Thoracic aorta (tissue), 2 donors: ENCODE results near the gene MBD3L2B. TPM values are rescaled to one million over a fixed set of nuclear protein-coding genes. Genes with fewer than 3 reads are reported as not detected.

ENCODE experiments used
- ATAC-seq: fragments of 150-250 bp; one replicate; pipeline ENCODE4 v1.8.0; 2017; ENCODE audit warnings: low read depth; ENCODE audit not compliant: insufficient number of reproducible peaks, low FRiP score
- DNase-seq: peaks from one replicate; pipeline ENCODE4 v3.0.0-alpha.2; 2020; ENCODE audit warnings: low spot score
- H3K27ac ChIP-seq, 2 donors: fragments of 200-600 bp; sonication (generic); 1 replicate in 1 of 2; 2 replicates in 1 of 2; pipeline ENCODE4 v1.5.1; 2016; ENCODE audit warnings: mild to moderate bottlenecking in 2 of 2, moderate library complexity in 2 of 2
- H3K27me3 ChIP-seq: fragments of 200-600 bp; sonication (generic); replicated peaks from 2 replicates; pipeline ENCODE4 v1.6.0; 2016; ENCODE audit warnings: mild to moderate bottlenecking; ENCODE audit not compliant: insufficient read depth
- H3K36me3 ChIP-seq: fragments of 200-600 bp; sonication (generic); one replicate; pipeline ENCODE4 v1.5.1; 2016
- H3K4me1 ChIP-seq, 2 donors: fragments of 200-600 bp; sonication (generic); 1 replicate in 1 of 2; 2 replicates in 1 of 2; pipeline versions ENCODE4 v1.5.1 to v1.6.0; 2016; ENCODE audit warnings: low read depth in 2 of 2, mild to moderate bottlenecking in 1 of 2; ENCODE audit not compliant: control insufficient read depth in 1 of 2
- H3K4me3 ChIP-seq: fragments of 200-600 bp; sonication (generic); 2 replicates; pipeline ENCODE4 v1.5.1; 2016; ENCODE audit warnings: mild to moderate bottlenecking
- H3K9me3 ChIP-seq: fragments of 200-600 bp; sonication (generic); 2 replicates; pipeline ENCODE4 v1.5.1; 2016
- total RNA-seq, 2 donors: library from RNA; depleted of rRNA; stranded (reverse); fragments of >200 nt; gene quantifications; one replicate each; pipeline versions ENCODE4 v1.1.0 to v1.2.3, GENCODE V29; 2016
- TF ChIP-seq, protein P1 (sequence below): fragments of 200-600 bp; sonication (generic); IDR thresholded peaks from one replicate; pipeline ENCODE4 v1.5.1; 2019; ENCODE audit warnings: antibody characterized with exemption

Gene MBD3L2B
- total RNA-seq, 2 donors from 2014 or later: not detected

DNA sequence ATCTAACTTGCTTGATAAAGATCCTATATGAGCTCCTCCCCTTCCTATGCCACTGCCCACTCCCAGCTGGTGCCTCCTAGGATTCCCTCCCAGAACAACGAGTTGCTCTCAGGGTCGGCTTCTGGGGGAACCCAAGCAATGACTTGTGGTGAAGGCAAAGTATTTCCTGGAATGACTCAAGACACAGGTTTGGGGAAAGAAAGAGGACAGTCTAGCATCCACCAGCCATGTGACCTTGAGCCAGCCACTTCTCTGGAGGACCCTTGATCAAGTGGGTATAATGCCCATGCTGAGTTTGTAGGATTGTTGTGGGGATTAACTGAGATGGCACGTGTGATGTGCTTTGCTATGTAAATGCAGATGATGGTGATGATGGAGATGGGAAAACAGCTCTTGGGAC, 33.0 kb downstream of the MBD3L2B start:
- Histone ChIP-seq H3K4me1 (no peaks in the 10 kb centered on the region), H3K36me3 (no peaks in the 10 kb centered on the region), H3K27ac (no peak overlapping the region), H3K9me3 (peaks cover 15% of the 10 kb centered on the region), H3K27me3 (no peaks in the 10 kb centered on the region), H3K4me3 (no peak overlapping the region)
- ATAC-seq (no peak), DNase-seq (no peak)
- TF ChIP-seq, protein P1, sequence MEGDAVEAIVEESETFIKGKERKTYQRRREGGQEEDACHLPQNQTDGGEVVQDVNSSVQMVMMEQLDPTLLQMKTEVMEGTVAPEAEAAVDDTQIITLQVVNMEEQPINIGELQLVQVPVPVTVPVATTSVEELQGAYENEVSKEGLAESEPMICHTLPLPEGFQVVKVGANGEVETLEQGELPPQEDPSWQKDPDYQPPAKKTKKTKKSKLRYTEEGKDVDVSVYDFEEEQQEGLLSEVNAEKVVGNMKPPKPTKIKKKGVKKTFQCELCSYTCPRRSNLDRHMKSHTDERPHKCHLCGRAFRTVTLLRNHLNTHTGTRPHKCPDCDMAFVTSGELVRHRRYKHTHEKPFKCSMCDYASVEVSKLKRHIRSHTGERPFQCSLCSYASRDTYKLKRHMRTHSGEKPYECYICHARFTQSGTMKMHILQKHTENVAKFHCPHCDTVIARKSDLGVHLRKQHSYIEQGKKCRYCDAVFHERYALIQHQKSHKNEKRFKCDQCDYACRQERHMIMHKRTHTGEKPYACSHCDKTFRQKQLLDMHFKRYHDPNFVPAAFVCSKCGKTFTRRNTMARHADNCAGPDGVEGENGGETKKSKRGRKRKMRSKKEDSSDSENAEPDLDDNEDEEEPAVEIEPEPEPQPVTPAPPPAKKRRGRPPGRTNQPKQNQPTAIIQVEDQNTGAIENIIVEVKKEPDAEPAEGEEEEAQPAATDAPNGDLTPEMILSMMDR: no peak

GRCh38 chr19:6987850-6988249, 33.4 kb downstream of the MBD3L2B start:
- DNase-seq (no peak), ATAC-seq (no peak)
- H3K36me3 ChIP-seq: no peaks in the 10 kb centered on the region
- no peaks in the 10 kb centered on the region for H3K4me1 ChIP-seq
- H3K4me3 ChIP-seq: no peak overlapping the region
- H3K27ac ChIP-seq: no peak overlapping the region
- TF ChIP-seq, protein P1: no peak
- H3K27me3 ChIP-seq: no peaks in the 10 kb centered on the region
- peaks cover 16% of the 10 kb centered on the region for H3K9me3 ChIP-seq

DNA sequence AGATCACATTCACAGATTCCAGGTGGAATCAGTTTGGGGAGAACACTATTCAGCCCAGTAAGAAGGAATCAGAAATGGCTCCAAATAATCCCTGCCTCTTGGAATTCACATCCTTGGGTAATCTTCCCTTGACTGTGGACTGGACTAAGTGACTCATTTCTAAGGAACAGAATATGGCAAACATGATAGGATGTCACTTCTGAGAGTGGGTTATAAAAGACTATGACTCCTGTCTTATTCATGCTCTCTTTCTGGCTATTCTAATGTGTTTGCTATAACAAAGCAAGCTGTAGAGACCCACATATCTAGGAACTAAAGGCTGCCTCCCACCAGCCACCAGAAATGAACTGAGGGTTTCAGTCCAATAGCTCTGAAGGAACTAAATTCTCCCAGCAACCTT, 37.8 kb downstream of the MBD3L2B start:
- Histone ChIP-seq H3K27ac (no peak overlapping the region), H3K4me3 (no peak overlapping the region), H3K9me3 (peaks cover 16% of the 10 kb centered on the region), H3K36me3 (no peaks in the 10 kb centered on the region), H3K4me1 (no peaks in the 10 kb centered on the region), H3K27me3 (no peaks in the 10 kb centered on the region)
- DNase-seq: no peak
- TF ChIP-seq, protein P1: no peak
- ATAC-seq: no peak

- Histone ChIP-seq H3K27ac (no peak overlapping the region), H3K4me3 (no peak overlapping the region), H3K4me1 (no peaks in the 10 kb centered on the region), H3K36me3 (no peaks in the 10 kb centered on the region), H3K9me3 (peaks cover 19% of the 10 kb centered on the region), H3K27me3 (no peaks in the 10 kb centered on the region)
- ATAC-seq (no peak), DNase-seq (no peak)
- TF ChIP-seq, protein P1: no peak
Observed at GRCh38 chr19:6979399-6979798, 41.8 kb downstream of the MBD3L2B start.

GRCh38 chr19:6976197-6976596, 45.0 kb downstream of the MBD3L2B start:
- TF ChIP-seq, protein P1: no peak
- H3K27ac ChIP-seq: no peak overlapping the region
- no peaks in the 10 kb centered on the region for H3K36me3 ChIP-seq
- H3K4me3 ChIP-seq: no peak overlapping the region
- no peaks in the 10 kb centered on the region for H3K4me1 ChIP-seq
- H3K27me3 ChIP-seq: no peaks in the 10 kb centered on the region
- H3K9me3 ChIP-seq: peaks cover 9% of the 10 kb centered on the region
- DNase-seq (no peak), ATAC-seq (no peak)
